ENCODE results near the gene IQCE.

GRCh38 chr7:2537981-2538851 lies 20.6 kb upstream of the IQCE start:
- TF ChIP-seq FOXM1 (IDR thresholded peaks at IDR 0.05; ENCODE audit: borderline replicate concordance) (no peak), TARDBP (IDR thresholded peaks at IDR 0.05) (no peak), ZNF384 (IDR thresholded peaks at IDR 0.05) (no peak), HDGF (IDR thresholded peaks at IDR 0.05; ENCODE audit: borderline replicate concordance) (no peak), ELF4 (IDR thresholded peaks at IDR 0.05) (no peak), BHLHE40 (IDR thresholded peaks at IDR 0.05; ENCODE audit: borderline replicate concordance) (no peak)
